C4-2B (cell line): ENCODE data around the gene MAFF.
"Not testable (repeated sequence)": the region's sequence is repeated elsewhere in the genome, so short reads cannot be mapped to it uniquely, and the experiment has no call there.

Experiments used
- H3K27ac ChIP-seq: fragments of 450-650 bp; 2 replicates; pipeline ENCODE4 v1.5.1; 2017
- ZFX ChIP-seq: fragments of 450-650 bp; IDR thresholded peaks from 2 replicates; pipeline ENCODE4 v1.6.1; 2017
- TF ChIP-seq, protein P1 (sequence below): fragments of 450-650 bp; conservative IDR thresholded peaks from 2 replicates; pipeline ENCODE4 v1.5.1; 2017; ENCODE audit warnings: mild to moderate bottlenecking

Gene MAFF

DNA sequence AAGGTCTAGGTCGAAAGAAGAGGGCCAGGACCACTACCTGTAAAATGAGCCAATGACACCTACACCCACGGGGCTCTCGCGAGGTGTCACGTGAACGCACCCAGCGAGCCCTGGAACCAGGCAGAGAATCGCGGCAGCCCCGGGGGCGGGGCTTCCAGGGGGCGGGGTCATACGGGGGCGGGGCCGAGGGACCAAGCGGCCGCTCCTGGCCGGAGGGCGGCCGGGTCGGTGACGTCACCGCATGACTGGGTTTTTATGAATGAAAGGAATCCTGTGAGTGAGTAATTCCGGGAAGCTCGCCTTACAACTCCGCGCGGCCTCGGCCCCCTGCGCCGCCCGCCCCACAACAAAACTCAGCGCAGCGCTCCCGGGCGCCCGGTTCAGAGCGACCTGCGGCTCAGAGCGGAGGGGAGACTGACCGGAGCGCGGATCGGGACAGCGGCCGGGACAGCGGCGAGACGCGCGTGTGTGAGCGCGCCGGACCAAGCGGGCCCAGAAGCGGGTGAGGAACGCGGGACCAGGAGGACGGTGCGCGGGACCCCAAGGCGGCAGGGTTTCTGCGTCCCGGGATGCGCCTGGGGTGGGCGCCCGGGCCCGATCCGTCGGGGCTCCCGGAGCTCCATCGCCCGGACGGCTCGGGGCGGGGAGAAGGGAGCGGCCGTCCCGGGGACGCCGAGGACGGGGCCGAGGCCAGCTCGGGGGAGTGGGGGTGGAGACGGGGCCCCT, at the start of gene MAFF:
Gene MAFF (plus strand): TSS at position 284 of the 726 bp plus-strand sequence. CDS start 11,860 bp downstream, outside the sequence.
- H3K27ac ChIP-seq, result peak within 1 kb of the TSS; percentile 59
- TF ChIP-seq ZFX, result no peak
- TF ChIP-seq, protein P1, sequence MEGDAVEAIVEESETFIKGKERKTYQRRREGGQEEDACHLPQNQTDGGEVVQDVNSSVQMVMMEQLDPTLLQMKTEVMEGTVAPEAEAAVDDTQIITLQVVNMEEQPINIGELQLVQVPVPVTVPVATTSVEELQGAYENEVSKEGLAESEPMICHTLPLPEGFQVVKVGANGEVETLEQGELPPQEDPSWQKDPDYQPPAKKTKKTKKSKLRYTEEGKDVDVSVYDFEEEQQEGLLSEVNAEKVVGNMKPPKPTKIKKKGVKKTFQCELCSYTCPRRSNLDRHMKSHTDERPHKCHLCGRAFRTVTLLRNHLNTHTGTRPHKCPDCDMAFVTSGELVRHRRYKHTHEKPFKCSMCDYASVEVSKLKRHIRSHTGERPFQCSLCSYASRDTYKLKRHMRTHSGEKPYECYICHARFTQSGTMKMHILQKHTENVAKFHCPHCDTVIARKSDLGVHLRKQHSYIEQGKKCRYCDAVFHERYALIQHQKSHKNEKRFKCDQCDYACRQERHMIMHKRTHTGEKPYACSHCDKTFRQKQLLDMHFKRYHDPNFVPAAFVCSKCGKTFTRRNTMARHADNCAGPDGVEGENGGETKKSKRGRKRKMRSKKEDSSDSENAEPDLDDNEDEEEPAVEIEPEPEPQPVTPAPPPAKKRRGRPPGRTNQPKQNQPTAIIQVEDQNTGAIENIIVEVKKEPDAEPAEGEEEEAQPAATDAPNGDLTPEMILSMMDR, result no peak

DNA sequence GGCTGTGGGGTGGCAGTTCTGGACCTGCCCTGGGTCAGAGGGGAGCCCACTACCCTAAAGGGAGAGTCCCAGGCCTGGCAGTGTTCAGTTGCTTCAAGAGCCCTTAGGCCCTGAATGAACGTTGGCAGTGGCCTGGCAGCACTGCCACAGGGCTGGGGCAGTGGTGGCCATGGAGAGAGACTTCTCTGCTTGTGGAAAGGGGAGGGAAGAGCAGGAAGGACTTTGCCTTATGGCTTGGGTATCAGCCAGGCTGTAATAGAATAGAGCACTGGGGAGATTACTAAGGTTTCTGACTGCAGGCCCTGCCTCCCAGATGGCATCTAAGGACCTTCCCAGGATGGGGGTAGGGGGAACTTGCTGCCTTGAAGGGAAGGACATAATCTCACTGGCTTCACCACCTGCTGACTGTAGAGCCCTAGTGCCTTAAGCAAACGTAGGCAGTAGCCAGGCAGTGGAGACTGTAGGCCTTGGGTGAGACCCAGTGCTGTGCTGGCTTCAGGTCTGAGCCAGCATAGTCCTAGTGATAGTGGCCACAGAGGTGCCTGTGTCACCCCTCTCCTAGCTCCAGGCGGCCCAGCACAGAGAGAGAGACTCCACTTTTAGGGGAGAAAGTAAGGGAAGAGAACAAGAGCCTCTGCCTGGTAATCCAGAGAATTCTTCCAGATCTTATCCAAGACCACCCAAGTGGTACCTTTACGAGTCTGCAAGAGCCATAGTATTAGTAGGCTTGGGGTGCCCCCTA, 47.8 kb upstream of the MAFF start:
- no peak overlapping the region for H3K27ac ChIP-seq
- TF ChIP-seq, protein P1, result no peak
- TF ChIP-seq ZFX, result no peak

DNA sequence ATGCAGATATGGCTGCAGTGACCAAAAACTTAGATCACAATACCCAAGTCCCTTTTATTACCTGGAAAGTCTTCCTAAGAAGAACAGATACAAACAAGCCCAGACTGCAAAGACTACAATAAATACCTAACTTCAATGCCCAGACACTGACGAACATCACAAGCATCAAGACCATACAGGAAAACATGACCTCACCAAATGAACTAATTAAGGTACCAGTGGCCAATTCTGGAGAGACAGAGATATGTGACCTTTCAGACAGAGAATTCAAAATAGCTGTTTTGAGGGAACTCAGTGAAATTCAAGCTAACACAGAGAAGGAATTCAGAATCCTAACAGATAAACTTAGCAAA, 47.3 kb upstream of the MAFF start:
- not testable (repeated sequence) for H3K27ac ChIP-seq

DNA sequence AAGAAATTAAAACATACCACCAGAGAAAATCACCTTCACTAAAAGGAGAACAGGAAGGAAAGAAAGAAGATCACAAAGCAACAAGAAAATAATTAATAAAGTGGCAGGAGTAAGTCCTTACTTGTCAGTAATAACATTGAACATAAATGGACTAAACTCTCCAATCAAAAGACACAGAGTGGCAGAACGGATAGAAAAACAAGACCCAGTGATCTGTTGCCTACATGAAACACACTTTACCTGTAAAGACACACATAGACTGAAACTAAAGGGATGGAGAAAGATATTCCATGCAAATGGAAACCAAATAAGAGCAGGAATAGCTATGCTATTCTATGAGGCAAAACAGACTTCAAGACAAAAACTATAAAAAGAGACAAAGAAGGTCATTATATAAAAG, 46.1 kb upstream of the MAFF start:
- H3K27ac ChIP-seq, result no peak overlapping the region

DNA sequence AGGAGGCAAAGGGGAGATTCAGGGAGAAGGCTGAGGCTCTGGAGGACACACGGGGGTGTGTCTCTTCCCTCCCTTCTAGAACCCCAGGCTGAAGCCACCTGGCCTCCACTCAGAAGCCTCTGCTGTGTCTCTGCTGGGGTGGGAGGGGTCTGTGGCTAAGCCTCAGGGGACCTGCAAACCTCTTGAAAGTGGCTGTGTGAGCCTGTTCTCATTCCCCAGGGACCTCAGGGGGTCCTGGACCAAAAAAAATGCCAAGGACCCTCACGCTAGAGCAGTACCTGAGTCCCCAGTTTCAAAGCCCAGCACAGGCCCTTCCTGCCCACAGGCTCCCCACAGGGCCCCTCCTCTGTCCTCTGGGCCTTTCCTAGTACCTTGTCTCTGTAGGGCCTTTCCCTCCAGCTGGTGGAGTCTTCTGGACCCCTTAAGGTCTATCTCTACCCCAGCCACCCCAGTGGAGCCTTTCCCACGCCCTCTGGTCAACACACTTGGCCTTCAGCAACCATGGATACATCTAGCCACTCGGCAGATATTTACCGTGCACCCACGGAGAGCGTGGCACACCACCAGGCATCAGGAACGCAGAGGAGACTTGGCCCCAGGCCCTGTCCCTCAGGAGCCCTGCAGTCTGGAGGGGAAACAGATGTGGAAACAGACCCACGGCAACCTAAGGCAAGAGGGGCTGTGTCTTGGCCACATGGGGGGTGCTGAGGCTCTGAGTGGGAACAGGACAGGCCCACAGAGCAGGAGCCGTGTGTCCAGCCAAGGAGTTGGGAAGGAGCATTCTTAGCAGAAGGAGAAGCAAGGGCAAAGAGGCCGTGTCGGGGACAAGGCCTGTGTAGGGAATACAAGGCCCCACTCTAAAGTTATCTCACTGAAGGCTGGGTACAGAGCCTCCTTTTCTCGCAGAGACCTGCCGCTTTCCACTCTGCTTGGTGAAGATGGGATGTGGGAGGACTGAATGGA, 38.6 kb upstream of the MAFF start:
- TF ChIP-seq, protein P1, result no peak
- TF ChIP-seq ZFX, result no peak
- no peak overlapping the region for H3K27ac ChIP-seq

More for the DNA sequence above, 46.1 kb upstream of the MAFF start:
- TF ChIP-seq, protein P1, result no peak

DNA sequence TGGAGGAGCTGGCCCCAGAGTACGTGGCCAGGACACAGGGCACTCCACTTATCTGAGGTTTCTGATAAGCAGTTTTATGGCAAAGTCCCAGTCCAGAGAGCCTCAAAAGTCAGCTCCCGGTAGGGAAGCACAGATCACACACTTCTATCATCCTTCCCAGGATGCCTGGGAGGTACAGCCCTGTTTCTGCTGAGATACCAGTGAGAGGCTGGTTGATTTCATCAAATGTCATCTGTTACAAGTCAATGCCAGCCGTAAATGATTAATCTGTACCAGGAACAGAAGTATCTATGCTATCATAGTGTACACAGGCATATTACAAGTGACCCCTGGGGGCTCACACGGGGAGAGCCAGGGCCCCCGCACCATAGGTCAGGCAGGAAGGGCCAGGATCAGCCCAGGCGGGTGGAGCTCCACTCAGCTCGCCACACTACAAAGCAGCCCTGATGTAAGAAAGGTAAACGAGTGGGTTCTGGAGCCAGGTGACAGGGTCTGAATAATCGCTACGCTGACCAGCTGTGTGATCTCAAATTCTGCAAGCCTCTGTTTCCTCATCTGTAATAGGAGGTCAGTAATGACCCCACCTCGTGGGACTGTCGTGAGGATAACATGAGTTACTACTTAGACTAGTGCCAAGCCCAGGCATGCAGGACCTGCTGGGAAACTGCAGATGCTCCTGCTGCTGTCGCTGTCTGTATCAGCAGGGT, 37.8 kb upstream of the MAFF start:
- no peak for TF ChIP-seq ZFX
- TF ChIP-seq, protein P1, result no peak
- H3K27ac ChIP-seq, result no peak overlapping the region

GRCh38 chr22:38164551-38164918, 37.3 kb upstream of the MAFF start:
- no peak for TF ChIP-seq ZFX
- TF ChIP-seq, protein P1, result no peak
- H3K27ac ChIP-seq, result no peak overlapping the region
